HepG2 (cell line): Measurements from ENCODE around the gene SUSD6. TPM values are rescaled to one million over a fixed set of nuclear protein-coding genes. Genes with fewer than 3 reads are reported as not detected.
A peak's percentile ranks its signal among the peaks of the same experiment; 100 is the strongest.

Experiments
- AHDC1 ChIP-seq: sonication (generic); formaldehyde crosslinking; IDR thresholded peaks from 2 replicates; pipeline ENCODE4 v1.5.1; 2020; ENCODE audit warnings: mild to moderate bottlenecking, missing genetic modification reagents, borderline replicate concordance
- ARID4A ChIP-seq: sonication (generic); formaldehyde crosslinking; IDR thresholded peaks from 2 replicates; pipeline ENCODE4 v1.5.0; 2020; ENCODE audit warnings: mild to moderate bottlenecking, missing genetic modification reagents, borderline replicate concordance
- CCAR2 ChIP-seq: fragments of 200-400 bp; formaldehyde crosslinking; optimal IDR thresholded peaks from 2 replicates; pipeline ENCODE3; 2018; ENCODE audit warnings: low read depth, mild to moderate bottlenecking, low read length, moderate library complexity
- ETV5 ChIP-seq: IDR thresholded peaks from 2 replicates; pipeline ENCODE4 v1.6.1; 2018; ENCODE audit warnings: missing biosample characterization, missing genetic modification reagents, inconsistent platforms, borderline replicate concordance
- GPN1 ChIP-seq: sonication (generic); formaldehyde crosslinking; IDR thresholded peaks from 2 replicates; pipeline ENCODE4 v1.5.1; 2020; ENCODE audit warnings: missing genetic modification reagents, borderline replicate concordance
- PPARG ChIP-seq: conservative IDR thresholded peaks from 2 replicates; pipeline ENCODE4 v1.6.1; 2016; ENCODE audit warnings: missing biosample characterization, missing genetic modification reagents
- RARA ChIP-seq: IDR thresholded peaks from 2 replicates; pipeline ENCODE4 v1.6.1; 2016; ENCODE audit warnings: missing genetic modification reagents, missing compliant biosample characterization
- SMAD3 ChIP-seq: sonication (generic); formaldehyde crosslinking; IDR thresholded peaks from 2 replicates; pipeline ENCODE4 v1.4.0; 2020; ENCODE audit warnings: missing genetic modification reagents
- TBX2 ChIP-seq: sonication (generic); formaldehyde crosslinking; IDR thresholded peaks from 2 replicates; pipeline ENCODE4 v1.5.0; 2020; ENCODE audit warnings: missing genetic modification reagents, mild to moderate bottlenecking, borderline replicate concordance
- TCF7 ChIP-seq: sonication (generic); IDR thresholded peaks from 2 replicates; pipeline ENCODE4 v1.6.1; 2016; ENCODE audit warnings: antibody characterized with exemption, low read depth
- ZNF142 ChIP-seq: sonication (generic); formaldehyde crosslinking; IDR thresholded peaks from 2 replicates; pipeline ENCODE4 v1.4.0; 2020; ENCODE audit warnings: missing genetic modification reagents
- polyA plus RNA-seq, 8 experiments: library from polyadenylated mRNA; depleted of rRNA in 3 of 8; stranded (reverse) in 7 of 8; unstranded in 1 of 8; fragments of >200 nt; fragmentation: Illumina TruSeq in 4 of 8; extraction: Trizol in 4 of 8; gene quantifications; 2 replicates each; pipeline versions ENCODE4 v1.2.1 to v1.2.3, GENCODE V29; 2011 to 2016; ENCODE audit warnings: low read depth in 4 of 8, missing spikeins in 1 of 8, mixed read lengths in 1 of 8; ENCODE audit not compliant: insufficient read depth in 1 of 8
- total RNA-seq, 5 experiments: library from RNA; depleted of rRNA; stranded (reverse); fragments of >200 nt; fragmentation: Illumina TruSeq; extraction: Trizol; gene quantifications; 2 replicates each; pipeline ENCODE4 v1.2.3, GENCODE V29; 2016; ENCODE audit warnings: low read depth in 1 of 5

Gene SUSD6
- total and polyA plus RNA-seq, 2 of the 13 experiments (the other 11 are each of a cell fraction or from before 2014, with no cell fraction given) = 7.2 to 7.4 TPM

- TF ChIP-seq ZNF142 (CRISPR knock-in tag) (no peak), SMAD3 (CRISPR knock-in tag) (0 out of 2 replicates have a peak, but pooled peaks have one; percentile 9), AHDC1 (CRISPR knock-in tag) (peak; percentile 57; the same call in 1 of the 2 replicates), TBX2 (CRISPR knock-in tag) (0 out of 2 replicates have a peak, but pooled peaks have one; percentile 16), PPARG (CRISPR knock-in tag) (0 out of 2 replicates have a peak, but pooled peaks have one; percentile 34), TCF7 (0 out of 2 replicates have a peak, but pooled peaks have one; percentile 19), GPN1 (CRISPR knock-in tag) (no peak), RARA (CRISPR knock-in tag) (peak; percentile 63), ETV5 (CRISPR knock-in tag) (peak; percentile 53; the same call in 1 of the 2 replicates), ARID4A (CRISPR knock-in tag) (peak; percentile 40; the same call in 1 of the 2 replicates), CCAR2 (no peak)
Observed at GRCh38 chr14:69648480-69649451, 37.4 kb downstream of the SUSD6 start (continued).
